Spinal cord (tissue), 10 donors: ENCODE measurements around the gene ACOT7. TPM values are rescaled to one million over a fixed set of nuclear protein-coding genes. Genes with fewer than 3 reads are reported as not detected.

ENCODE experiments used
- DNase-seq, 6 donors: peaks; one replicate each; pipeline versions ENCODE4 v3.0.0 to v3.0.0-alpha.2; 2013 to 2015; ENCODE audit warnings: low spot score in 6 of 6, low read depth in 4 of 6
- H3K27ac ChIP-seq: one replicate; pipeline ENCODE4 v1.5.1; 2013; ENCODE audit warnings: low read depth, low read length, control low read depth
- H3K27me3 ChIP-seq: one replicate; pipeline ENCODE4 v1.6.1; 2013; ENCODE audit warnings: low read length; ENCODE audit not compliant: control insufficient read depth, insufficient read depth
- H3K36me3 ChIP-seq: one replicate; pipeline ENCODE4 v1.6.1; 2013; ENCODE audit warnings: low read length; ENCODE audit not compliant: control insufficient read depth, insufficient read depth
- H3K4me1 ChIP-seq: one replicate; pipeline ENCODE4 v1.6.1; 2013; ENCODE audit warnings: low read length; ENCODE audit not compliant: control insufficient read depth, insufficient read depth
- H3K4me3 ChIP-seq: one replicate; pipeline ENCODE4 v1.5.1; 2013; ENCODE audit warnings: low read depth, low read length, control low read depth
- H3K9me3 ChIP-seq: one replicate; pipeline ENCODE4 v1.6.1; 2013; ENCODE audit warnings: low read length; ENCODE audit not compliant: control insufficient read depth, insufficient read depth
- WGBS: methylation state at CpG from one replicate; pipeline ENCODE4 v1.1.5; 2013; ENCODE audit warnings: missing lambda C conversion rate; ENCODE audit not compliant: insufficient coverage; 5-methylcytosine and 5-hydroxymethylcytosine counted together
- polyA plus RNA-seq, 2 donors: library from polyadenylated mRNA; unstranded; fragments of 120-200 nt; gene quantifications; one replicate each; pipeline ENCODE4 v1.2.1, GENCODE V29; 2013; ENCODE audit not compliant: insufficient read length in 2 of 2
- total RNA-seq, 2 donors: library from RNA; depleted of rRNA in 1 of 2; stranded (reverse); fragments of 120-200 nt in 1 of 2; fragments of >200 nt in 1 of 2; gene quantifications; one replicate each; pipeline versions ENCODE4 v1.2.3 to v1.2.4, GENCODE V29; 2013 to 2014
- donor health status: healthy.

The ACOT7 gene
- total and polyA plus RNA-seq, 4 donors, result 31.8 to 198 (median 128) TPM

DNA sequence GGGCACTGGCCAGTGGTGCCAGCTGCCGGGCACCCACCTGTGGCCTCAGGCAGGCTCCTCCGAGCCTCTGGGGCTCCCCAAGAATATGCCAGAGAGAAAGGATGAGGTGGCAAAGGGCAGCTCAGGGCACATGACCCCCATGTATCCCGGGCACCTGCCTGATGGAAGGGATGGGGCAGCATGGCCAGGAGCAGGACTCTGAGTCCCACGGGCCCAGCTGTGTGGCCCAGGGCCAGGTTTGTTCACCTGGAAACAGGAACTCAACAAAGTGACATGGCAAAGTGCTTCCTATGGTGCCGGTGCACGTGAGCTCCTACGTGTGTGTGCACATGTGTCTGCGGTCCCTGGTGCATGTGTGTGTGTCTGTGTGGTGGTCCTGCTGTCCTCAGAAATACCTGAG, 123.2 kb downstream of the ACOT7 start:
- Histone ChIP-seq H3K4me1 (peaks cover 85% of the 10 kb centered on the region), H3K36me3 (peaks cover 68% of the 10 kb centered on the region), H3K27me3 (no peaks in the 10 kb centered on the region), H3K9me3 (no peaks in the 10 kb centered on the region), H3K4me3 (no peak overlapping the region), H3K27ac (peak overlapping the region; percentile 78)
- no peak for DNase-seq
- 54% methylated on average over 8 of the region's 8 CpGs for WGBS

DNA sequence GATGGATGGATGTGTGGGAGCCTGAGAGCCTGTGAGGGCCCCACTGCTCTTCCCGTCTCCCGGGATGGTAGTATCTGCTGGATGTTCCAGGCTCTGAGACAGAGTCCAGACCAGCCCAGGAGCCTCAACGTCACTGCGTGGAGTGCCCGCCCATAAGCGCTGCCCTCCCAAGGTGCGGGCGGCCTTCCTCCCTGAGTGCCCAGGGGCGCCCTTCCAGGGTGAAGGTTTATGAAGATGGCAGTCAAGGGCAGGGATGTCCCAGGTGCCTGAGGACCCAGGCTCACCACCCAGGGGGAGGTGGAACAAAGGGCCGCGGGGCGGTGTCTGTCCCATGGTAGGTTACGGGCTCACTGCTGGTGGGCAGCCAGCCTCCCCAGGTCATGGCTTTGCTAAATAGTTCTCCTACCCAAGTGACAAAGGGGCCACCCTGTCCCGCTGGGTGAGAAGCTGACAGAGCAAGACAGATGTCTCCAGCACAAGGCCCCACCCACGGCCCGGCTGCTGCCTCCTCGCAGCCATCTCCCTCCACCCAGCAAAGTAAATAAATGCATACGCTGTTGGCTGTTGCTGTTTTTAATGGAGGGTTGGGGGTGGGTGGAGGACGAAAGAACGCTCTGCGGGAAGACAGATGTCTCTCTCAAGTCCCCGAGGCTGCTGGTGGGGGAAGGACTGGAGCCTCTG, 123.7 kb downstream of the ACOT7 start:
- Histone ChIP-seq H3K4me3 (no peak overlapping the region), H3K27me3 (no peaks in the 10 kb centered on the region), H3K9me3 (no peaks in the 10 kb centered on the region), H3K4me1 (peaks cover 88% of the 10 kb centered on the region), H3K27ac (peak overlapping the region; percentile 78), H3K36me3 (peaks cover 68% of the 10 kb centered on the region)
- 54% methylated on average over 18 of the region's 22 CpGs for WGBS
- peak in 2 of 6 donors; percentile 54 to 57 for DNase-seq

DNA sequence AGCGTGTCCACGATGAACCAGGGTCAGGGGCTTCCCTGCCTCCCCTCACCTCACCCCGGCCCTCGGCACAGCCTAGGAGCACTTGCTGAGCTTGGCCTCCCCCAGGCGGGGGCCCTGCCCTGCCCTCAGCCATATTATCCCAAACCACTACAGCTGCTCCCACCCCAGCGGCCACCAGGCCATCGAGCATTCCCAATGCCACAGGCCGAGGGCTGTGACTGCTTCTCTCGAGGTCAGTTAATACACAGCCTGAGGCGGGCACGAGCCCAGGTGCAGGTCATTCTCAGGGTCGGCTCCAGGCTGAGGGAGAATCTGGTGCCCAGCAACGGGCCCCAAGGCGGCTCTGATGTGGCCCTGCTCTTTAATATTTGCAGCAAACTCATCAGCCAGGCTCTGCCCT, 124.3 kb downstream of the ACOT7 start:
- H3K36me3 ChIP-seq, result peaks cover 67% of the 10 kb centered on the region
- no peak for DNase-seq
- no peak overlapping the region for H3K4me3 ChIP-seq
- no peak overlapping the region for H3K27ac ChIP-seq
- H3K27me3 ChIP-seq, result no peaks in the 10 kb centered on the region
- WGBS, result 77% methylated on average over 14 of the region's 14 CpGs
- no peaks in the 10 kb centered on the region for H3K9me3 ChIP-seq
- peaks cover 90% of the 10 kb centered on the region for H3K4me1 ChIP-seq

GRCh38 chr1:6268415-6268814, 125.2 kb downstream of the ACOT7 start:
- H3K27ac ChIP-seq, result no peak overlapping the region
- no peak overlapping the region for H3K4me3 ChIP-seq
- peaks cover 67% of the 10 kb centered on the region for H3K36me3 ChIP-seq
- peak in 1 of 6 donors; percentile 47 for DNase-seq
- no peaks in the 10 kb centered on the region for H3K9me3 ChIP-seq
- H3K4me1 ChIP-seq, result peaks cover 90% of the 10 kb centered on the region
- no peaks in the 10 kb centered on the region for H3K27me3 ChIP-seq
- 72% methylated on average over 21 of the region's 21 CpGs for WGBS

DNA sequence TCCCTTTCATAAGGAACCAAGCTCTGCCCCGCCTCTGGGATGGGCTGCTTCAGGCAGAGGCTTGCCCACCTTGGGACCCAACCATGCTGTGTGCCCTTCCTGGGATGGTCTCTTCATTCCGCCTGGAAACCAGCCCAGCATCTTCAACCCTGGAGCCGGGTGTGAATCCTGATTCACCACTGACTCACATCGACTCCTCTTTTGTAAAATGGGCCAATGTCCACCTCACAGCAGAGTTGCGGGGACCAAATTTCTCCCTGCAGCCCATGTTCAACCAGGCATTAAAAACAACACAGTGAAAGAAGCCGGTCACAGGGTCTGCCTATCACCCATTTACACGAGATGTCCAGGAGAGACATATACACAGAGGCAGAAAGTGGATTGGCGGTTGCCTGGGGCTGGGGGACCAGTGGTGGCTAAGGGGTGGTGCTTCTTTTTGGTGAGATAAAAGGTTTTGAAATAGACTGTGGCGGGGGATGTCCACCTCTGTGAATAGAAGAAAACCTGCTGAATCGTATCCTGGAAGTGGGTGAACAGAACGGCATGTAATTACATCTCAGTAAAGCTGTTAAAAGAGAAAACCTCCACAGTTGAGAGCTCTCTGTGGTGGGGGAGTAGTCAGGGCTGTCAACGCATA, 125.8 kb downstream of the ACOT7 start:
- Histone ChIP-seq H3K4me1 (peaks cover 90% of the 10 kb centered on the region), H3K27me3 (no peaks in the 10 kb centered on the region), H3K4me3 (no peak overlapping the region), H3K27ac (no peak overlapping the region), H3K9me3 (no peaks in the 10 kb centered on the region), H3K36me3 (peaks cover 72% of the 10 kb centered on the region)
- WGBS, result 83% methylated on average over 5 of the region's 12 CpGs
- DNase-seq, result peak in 1 of 6 donors; percentile 51

DNA sequence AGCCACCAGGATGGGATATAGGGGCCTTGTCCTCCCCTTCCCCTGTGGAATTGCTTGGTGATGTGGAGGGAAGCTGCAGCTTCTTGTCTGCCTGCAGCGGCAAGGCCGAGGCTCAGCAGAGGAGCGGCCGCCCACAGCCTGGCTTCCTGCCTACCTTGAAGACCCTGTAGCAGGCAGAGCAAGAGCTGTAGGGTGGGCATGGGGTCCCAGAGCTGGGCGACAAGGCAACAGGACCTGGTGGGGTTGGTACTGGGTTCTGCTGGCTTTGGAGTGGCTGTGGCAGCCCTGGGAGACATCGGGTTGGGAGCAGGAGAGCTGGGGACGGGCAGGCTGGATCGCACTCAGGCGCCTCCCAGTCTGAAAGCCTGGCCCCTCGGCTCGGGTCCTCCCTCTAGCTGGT, 126.9 kb downstream of the ACOT7 start:
- peaks cover 90% of the 10 kb centered on the region for H3K4me1 ChIP-seq
- WGBS, result 83% methylated on average over 11 of the region's 11 CpGs
- no peak overlapping the region for H3K27ac ChIP-seq
- H3K27me3 ChIP-seq, result no peaks in the 10 kb centered on the region
- H3K36me3 ChIP-seq, result peaks cover 67% of the 10 kb centered on the region
- no peak for DNase-seq
- H3K9me3 ChIP-seq, result no peaks in the 10 kb centered on the region
- no peak overlapping the region for H3K4me3 ChIP-seq

DNA sequence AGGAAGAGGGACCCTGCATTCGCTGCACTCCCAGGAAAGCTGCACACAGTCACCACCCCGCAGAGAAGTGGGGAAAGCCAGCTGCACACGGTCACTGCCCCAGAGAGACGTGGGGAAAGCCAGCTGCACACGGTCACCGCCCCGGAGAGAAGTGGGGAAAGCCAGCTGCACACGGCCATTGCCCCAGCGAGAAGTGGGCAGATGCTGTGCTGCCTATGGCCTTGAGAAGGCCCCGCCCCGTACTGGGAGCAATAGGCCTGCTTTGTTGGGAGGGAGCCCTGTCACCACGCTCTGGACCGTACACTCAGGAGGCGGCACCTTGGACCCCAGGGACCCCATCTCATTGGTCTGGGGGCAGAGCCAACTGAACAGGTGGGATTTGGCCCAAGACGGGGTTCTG, 128.4 kb downstream of the ACOT7 start:
- Histone ChIP-seq H3K9me3 (no peaks in the 10 kb centered on the region), H3K4me1 (peaks cover 84% of the 10 kb centered on the region), H3K36me3 (peaks cover 56% of the 10 kb centered on the region), H3K27me3 (no peaks in the 10 kb centered on the region), H3K27ac (no peak overlapping the region), H3K4me3 (no peak overlapping the region)
- 72% methylated on average over 15 of the region's 15 CpGs for WGBS
- DNase-seq, result no peak

- no peak for DNase-seq
- H3K9me3 ChIP-seq, result no peaks in the 10 kb centered on the region
- H3K36me3 ChIP-seq, result peaks cover 47% of the 10 kb centered on the region
- H3K27ac ChIP-seq, result no peak overlapping the region
- H3K4me1 ChIP-seq, result peaks cover 78% of the 10 kb centered on the region
- H3K4me3 ChIP-seq, result no peak overlapping the region
- H3K27me3 ChIP-seq, result no peaks in the 10 kb centered on the region
- WGBS, result 56% methylated on average over 2 of the region's 7 CpGs
Observed at GRCh38 chr1:6263716-6264115, 129.9 kb downstream of the ACOT7 start.

DNA sequence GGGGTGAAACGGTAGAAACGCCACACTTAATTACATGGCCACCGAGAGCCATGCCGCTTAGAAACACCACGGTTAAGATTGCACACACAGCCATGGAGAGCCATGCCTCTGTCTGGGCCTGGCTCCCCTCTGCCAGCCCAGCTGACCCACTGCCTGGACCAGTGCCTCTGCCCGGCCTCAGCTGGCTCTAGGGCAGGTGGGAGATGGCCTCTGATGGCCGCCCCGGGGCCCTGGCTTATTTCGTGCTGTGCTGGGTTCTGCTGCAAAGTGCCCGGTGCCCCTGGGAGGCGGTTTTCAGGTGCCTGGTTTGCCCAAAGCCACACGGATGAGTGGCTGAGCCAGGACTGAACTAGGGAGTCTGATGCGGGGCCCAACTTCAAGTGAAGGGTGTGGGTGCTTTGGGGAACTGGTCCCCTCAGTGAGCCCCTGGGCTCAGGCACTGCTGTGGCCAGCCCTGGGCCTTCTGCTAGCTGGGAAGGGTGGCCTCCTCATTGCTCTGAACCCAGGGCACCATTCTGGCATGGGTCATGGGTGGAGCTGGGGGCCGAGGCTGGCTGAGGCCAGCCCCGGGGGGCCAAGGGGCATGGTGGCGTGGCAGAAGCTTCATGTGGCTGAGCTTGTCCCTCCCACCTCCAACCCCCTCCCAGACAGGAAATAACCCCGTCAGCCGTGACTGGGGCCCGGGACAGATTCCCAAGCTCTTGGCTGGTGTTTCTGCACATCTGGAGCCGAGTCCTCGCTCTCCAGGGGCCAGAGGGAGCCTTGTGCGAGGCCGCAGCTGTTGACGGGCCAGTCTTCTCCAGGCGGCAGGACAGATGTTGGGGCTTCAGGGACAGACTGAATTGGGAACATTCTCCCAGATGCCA, 130.8 kb downstream of the ACOT7 start:
- Histone ChIP-seq H3K9me3 (no peaks in the 10 kb centered on the region), H3K27ac (no peak overlapping the region), H3K36me3 (peaks cover 43% of the 10 kb centered on the region), H3K4me1 (peaks cover 78% of the 10 kb centered on the region), H3K4me3 (no peak overlapping the region), H3K27me3 (no peaks in the 10 kb centered on the region)
- WGBS, result 62% methylated on average over 23 of the region's 25 CpGs
- peak in 1 of 6 donors; percentile 35 for DNase-seq
